HCT116 (cell line): Measurements from ENCODE around the gene MARVELD1.

Experiments used
- ELF1 ChIP-seq: IDR thresholded peaks from 2 replicates; pipeline ENCODE4 v1.6.1; 2012; ENCODE audit warnings: low read depth, borderline replicate concordance
- EZH2 ChIP-seq: fragments of 200-600 bp; sonication (generic); IDR thresholded peaks from 2 replicates; pipeline ENCODE4 v1.6.1; 2017; ENCODE audit warnings: antibody characterized with exemption, mixed run types
- POLR2A ChIP-seq: IDR thresholded peaks from 2 replicates; pipeline ENCODE4 v1.7.0; 2011; ENCODE audit warnings: borderline replicate concordance; ENCODE audit not compliant: insufficient read depth, insufficient read length; ENCODE audit errors: extremely low read depth
- RAD21 ChIP-seq: IDR thresholded peaks from 2 replicates; pipeline ENCODE4 v1.6.1; 2012; ENCODE audit warnings: low read depth, mild to moderate bottlenecking
- SRF ChIP-seq: IDR thresholded peaks from 2 replicates; pipeline ENCODE4 v1.6.1; 2012; ENCODE audit warnings: low read depth
- TF ChIP-seq, protein P1 (sequence below), 3 experiments: fragments of 200-600 bp in 1 of 3; sonication (generic) in 1 of 3; IDR thresholded peaks in 2 of 3; conservative IDR thresholded peaks in 1 of 3; 2 replicates each; pipeline ENCODE4 v1.5.1; 2012 to 2017; ENCODE audit warnings: low read depth in 2 of 3, low read length in 2 of 3, antibody characterized with exemption in 1 of 3, borderline replicate concordance in 1 of 3, control low read depth in 1 of 3, mild to moderate bottlenecking in 1 of 3, mixed read lengths in 1 of 3, mixed run types in 1 of 3, moderate library complexity in 1 of 3; ENCODE audit not compliant: insufficient read depth in 1 of 3

DNA sequence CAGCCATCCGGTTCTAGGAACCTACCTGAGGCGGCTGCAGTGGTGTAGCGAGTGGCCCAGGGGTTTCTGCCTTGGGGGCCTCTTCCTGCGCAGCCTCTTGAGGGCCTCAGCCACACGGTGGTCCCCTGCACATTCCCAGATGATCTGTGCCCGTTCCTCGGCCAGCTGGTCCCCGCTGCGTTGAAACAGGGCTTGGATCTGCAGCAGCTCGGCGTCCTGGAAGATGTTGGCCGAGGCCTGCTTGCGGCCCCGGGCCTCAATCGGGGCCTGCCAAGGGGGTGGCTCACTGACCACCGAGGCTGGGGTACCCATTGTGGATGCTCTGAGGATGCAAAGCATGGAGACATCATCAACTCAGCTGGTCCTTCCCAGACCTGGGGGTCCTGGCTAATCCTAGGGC, 33.9 kb upstream of the MARVELD1 start:
- TF ChIP-seq, protein P1, sequence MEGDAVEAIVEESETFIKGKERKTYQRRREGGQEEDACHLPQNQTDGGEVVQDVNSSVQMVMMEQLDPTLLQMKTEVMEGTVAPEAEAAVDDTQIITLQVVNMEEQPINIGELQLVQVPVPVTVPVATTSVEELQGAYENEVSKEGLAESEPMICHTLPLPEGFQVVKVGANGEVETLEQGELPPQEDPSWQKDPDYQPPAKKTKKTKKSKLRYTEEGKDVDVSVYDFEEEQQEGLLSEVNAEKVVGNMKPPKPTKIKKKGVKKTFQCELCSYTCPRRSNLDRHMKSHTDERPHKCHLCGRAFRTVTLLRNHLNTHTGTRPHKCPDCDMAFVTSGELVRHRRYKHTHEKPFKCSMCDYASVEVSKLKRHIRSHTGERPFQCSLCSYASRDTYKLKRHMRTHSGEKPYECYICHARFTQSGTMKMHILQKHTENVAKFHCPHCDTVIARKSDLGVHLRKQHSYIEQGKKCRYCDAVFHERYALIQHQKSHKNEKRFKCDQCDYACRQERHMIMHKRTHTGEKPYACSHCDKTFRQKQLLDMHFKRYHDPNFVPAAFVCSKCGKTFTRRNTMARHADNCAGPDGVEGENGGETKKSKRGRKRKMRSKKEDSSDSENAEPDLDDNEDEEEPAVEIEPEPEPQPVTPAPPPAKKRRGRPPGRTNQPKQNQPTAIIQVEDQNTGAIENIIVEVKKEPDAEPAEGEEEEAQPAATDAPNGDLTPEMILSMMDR (IDR thresholded peaks at IDR 0.05 in 2 of 3, conservative IDR thresholded peaks at IDR 0.05 in 1 of 3; ENCODE audit: borderline replicate concordance in 1 of 3, insufficient read depth in 1 of 3, low read depth in 2 of 3, low read length in 2 of 3), result no peak
- TF ChIP-seq RAD21, result no peak
- no peak for TF ChIP-seq POLR2A
- no peak for TF ChIP-seq ELF1
- TF ChIP-seq SRF, result no peak
- TF ChIP-seq EZH2, result no peak
